ENCODE data around the gene KRTAP4-3. TPM values are rescaled to one million over a fixed set of nuclear protein-coding genes. Genes with fewer than 3 reads are reported as not detected.

Gene KRTAP4-3
- total and polyA plus RNA-seq, 10 of the 15 experiments (the other 5 are each of a cell fraction or from before 2014, with no cell fraction given), result not detected

DNA sequence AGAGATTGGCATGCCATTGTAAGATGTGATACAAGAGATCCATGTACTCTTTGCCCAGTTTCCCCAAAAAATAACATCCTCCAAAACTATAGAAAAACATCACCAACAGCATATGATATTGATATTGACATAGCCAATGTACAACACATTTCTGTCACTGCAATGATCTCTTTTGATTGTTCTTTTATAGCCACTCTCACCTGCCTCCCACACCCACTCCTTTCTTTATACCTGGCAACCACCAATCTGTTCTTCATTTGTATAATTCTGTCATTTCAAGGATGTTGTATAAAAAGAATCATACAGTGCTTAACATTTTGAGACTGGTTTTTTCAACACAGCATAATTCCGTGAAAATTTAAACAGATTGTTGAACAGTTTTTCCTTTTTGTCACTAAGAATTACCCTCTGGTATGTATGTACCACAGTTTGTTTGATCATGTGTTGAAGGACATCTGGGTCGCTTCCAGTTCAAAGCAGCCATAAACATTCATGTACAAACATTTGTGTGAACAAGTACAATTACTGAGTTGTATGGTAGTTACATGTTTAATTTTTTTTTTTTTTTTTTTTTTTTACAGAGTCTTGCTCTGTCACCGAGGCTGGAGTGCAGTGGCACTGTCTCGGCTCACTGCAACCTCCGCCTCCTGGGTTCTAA is 31.5 kb upstream of the KRTAP4-3 start (continued):
- TF ChIP-seq, protein P1, sequence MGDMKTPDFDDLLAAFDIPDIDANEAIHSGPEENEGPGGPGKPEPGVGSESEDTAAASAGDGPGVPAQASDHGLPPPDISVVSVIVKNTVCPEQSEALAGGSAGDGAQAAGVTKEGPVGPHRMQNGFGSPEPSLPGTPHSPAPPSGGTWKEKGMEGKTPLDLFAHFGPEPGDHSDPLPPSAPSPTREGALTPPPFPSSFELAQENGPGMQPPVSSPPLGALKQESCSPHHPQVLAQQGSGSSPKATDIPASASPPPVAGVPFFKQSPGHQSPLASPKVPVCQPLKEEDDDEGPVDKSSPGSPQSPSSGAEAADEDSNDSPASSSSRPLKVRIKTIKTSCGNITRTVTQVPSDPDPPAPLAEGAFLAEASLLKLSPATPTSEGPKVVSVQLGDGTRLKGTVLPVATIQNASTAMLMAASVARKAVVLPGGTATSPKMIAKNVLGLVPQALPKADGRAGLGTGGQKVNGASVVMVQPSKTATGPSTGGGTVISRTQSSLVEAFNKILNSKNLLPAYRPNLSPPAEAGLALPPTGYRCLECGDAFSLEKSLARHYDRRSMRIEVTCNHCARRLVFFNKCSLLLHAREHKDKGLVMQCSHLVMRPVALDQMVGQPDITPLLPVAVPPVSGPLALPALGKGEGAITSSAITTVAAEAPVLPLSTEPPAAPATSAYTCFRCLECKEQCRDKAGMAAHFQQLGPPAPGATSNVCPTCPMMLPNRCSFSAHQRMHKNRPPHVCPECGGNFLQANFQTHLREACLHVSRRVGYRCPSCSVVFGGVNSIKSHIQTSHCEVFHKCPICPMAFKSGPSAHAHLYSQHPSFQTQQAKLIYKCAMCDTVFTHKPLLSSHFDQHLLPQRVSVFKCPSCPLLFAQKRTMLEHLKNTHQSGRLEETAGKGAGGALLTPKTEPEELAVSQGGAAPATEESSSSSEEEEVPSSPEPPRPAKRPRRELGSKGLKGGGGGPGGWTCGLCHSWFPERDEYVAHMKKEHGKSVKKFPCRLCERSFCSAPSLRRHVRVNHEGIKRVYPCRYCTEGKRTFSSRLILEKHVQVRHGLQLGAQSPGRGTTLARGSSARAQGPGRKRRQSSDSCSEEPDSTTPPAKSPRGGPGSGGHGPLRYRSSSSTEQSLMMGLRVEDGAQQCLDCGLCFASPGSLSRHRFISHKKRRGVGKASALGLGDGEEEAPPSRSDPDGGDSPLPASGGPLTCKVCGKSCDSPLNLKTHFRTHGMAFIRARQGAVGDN (IDR thresholded peaks at IDR 0.05), result no peak

DNA sequence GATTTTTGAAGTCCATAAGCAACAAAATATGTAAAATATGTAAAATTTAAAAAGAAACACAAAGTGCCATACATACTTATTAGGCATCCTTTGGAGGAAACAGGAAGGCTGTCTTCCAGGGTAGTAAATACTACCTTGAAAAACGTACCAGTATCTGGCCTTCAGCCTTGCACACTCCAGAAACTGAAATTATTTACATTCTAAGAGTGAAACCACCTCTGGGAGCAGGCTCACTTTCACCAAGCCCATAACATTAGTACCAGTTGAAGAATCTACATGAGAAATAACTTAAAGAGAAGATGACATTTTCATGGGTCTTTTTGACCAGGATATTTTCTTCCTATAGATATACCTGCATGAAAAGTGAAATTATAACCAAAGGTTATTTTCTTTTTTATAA is 28.0 kb upstream of the KRTAP4-3 start:
- WGBS (ENCODE audit: insufficient coverage, insufficient replicate concordance, low lambda C conversion rate, missing lambda C conversion rate), result 5% methylated on average over 1 of the region's 1 CpG
- no peak for TF ChIP-seq ASH2L (IDR thresholded peaks at IDR 0.05; ENCODE audit: borderline replicate concordance, low read depth)
- TF ChIP-seq ETV6 (conservative IDR thresholded peaks at IDR 0.05 in 1 of 2, IDR thresholded peaks at IDR 0.05 in 1 of 2; ENCODE audit: borderline replicate concordance in 1 of 2, low read depth in 1 of 2), result no peak
- no peak for TF ChIP-seq MEF2A (IDR thresholded peaks at IDR 0.05; ENCODE audit: insufficient read depth, low read depth, low read length)
- TF ChIP-seq ZZZ3 (IDR thresholded peaks at IDR 0.05; ENCODE audit: control insufficient read depth, insufficient read length, low read depth), result no peak
- no peak for TF ChIP-seq ZSCAN29 (IDR thresholded peaks at IDR 0.05)
- TF ChIP-seq EP300 (IDR thresholded peaks at IDR 0.05; ENCODE audit: borderline replicate concordance in 1 of 2, control insufficient read depth in 1 of 2, low read depth in 2 of 2, low read length in 2 of 2), result no peak
- no peak for TF ChIP-seq NRF1 (conservative IDR thresholded peaks at IDR 0.05; ENCODE audit: low read depth, low read length)
- TF ChIP-seq MTA2 (IDR thresholded peaks at IDR 0.05; ENCODE audit: low read depth), result no peak
- no peak for TF ChIP-seq SIN3A (IDR thresholded peaks at IDR 0.05; ENCODE audit: low read depth, low read length)
- TF ChIP-seq YY1 (IDR thresholded peaks at IDR 0.05; ENCODE audit: low read depth, low read length), result no peak
- TF ChIP-seq, protein P2, sequence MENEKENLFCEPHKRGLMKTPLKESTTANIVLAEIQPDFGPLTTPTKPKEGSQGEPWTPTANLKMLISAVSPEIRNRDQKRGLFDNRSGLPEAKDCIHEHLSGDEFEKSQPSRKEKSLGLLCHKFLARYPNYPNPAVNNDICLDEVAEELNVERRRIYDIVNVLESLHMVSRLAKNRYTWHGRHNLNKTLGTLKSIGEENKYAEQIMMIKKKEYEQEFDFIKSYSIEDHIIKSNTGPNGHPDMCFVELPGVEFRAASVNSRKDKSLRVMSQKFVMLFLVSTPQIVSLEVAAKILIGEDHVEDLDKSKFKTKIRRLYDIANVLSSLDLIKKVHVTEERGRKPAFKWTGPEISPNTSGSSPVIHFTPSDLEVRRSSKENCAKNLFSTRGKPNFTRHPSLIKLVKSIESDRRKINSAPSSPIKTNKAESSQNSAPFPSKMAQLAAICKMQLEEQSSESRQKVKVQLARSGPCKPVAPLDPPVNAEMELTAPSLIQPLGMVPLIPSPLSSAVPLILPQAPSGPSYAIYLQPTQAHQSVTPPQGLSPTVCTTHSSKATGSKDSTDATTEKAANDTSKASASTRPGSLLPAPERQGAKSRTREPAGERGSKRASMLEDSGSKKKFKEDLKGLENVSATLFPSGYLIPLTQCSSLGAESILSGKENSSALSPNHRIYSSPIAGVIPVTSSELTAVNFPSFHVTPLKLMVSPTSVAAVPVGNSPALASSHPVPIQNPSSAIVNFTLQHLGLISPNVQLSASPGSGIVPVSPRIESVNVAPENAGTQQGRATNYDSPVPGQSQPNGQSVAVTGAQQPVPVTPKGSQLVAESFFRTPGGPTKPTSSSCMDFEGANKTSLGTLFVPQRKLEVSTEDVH (IDR thresholded peaks at IDR 0.05; ENCODE audit: low read depth, partially characterized antibody), result no peak
- TF ChIP-seq, protein P3, sequence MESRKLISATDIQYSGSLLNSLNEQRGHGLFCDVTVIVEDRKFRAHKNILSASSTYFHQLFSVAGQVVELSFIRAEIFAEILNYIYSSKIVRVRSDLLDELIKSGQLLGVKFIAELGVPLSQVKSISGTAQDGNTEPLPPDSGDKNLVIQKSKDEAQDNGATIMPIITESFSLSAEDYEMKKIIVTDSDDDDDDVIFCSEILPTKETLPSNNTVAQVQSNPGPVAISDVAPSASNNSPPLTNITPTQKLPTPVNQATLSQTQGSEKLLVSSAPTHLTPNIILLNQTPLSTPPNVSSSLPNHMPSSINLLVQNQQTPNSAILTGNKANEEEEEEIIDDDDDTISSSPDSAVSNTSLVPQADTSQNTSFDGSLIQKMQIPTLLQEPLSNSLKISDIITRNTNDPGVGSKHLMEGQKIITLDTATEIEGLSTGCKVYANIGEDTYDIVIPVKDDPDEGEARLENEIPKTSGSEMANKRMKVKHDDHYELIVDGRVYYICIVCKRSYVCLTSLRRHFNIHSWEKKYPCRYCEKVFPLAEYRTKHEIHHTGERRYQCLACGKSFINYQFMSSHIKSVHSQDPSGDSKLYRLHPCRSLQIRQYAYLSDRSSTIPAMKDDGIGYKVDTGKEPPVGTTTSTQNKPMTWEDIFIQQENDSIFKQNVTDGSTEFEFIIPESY (IDR thresholded peaks at IDR 0.05), result no peak

More for the DNA sequence above, 28.0 kb upstream of the KRTAP4-3 start:
- H3K9ac ChIP-seq (ENCODE audit: control insufficient read depth, insufficient read depth, low read length), result no peak overlapping the region
- DNase-seq (ENCODE audit: low read depth, low spot score) (no peak), FAIRE-seq (peak; percentile 76), ATAC-seq (peak; percentile 54)
- H3K4me3 ChIP-seq, result no peak overlapping the region
- SMC1A ChIA-PET (ENCODE audit: uncharacterized antibody, unreplicated experiment), result no interaction called here
- no peaks in the 10 kb centered on the region for H3K27me3 ChIP-seq (replicated peaks in 1 of 2; ENCODE audit: control insufficient read depth in 2 of 2, insufficient read depth in 2 of 2, low read length in 1 of 2)
- no peaks in the 10 kb centered on the region for H3K36me3 ChIP-seq (ENCODE audit: control insufficient read depth in 2 of 2, insufficient read depth in 2 of 2, low read length in 1 of 2)
- no TSS peak for BruUV-seq (replicated peaks)
- no peak overlapping the region for H3K4me2 ChIP-seq (ENCODE audit: control insufficient read depth, insufficient read depth)
- CTCF ChIA-PET, result no interaction called here
- in situ Hi-C loops (cut with MboI) (no loop called here), intact Hi-C loops (cut with micrococcal nuclease; ENCODE audit: unreplicated experiment) (no loop called here)
- no peak overlapping the region for H3K27ac ChIP-seq (ENCODE audit: control insufficient read depth, insufficient read depth)
- no peaks in the 10 kb centered on the region for H3K9me3 ChIP-seq (replicated peaks; ENCODE audit: control insufficient read depth, insufficient read depth, low read length)
- no peaks in the 10 kb centered on the region for H3K79me2 ChIP-seq (ENCODE audit: control insufficient read depth, insufficient read depth, low read length)
- RAD21 ChIA-PET (ENCODE audit: unreplicated experiment), result no interaction called here
- H4K20me1 ChIP-seq (ENCODE audit: control insufficient read depth, insufficient read depth), result no peaks in the 10 kb centered on the region
- POLR2A ChIA-PET, result no interaction called here
- H2AFZ ChIP-seq (ENCODE audit: control insufficient read depth, low read depth, low read length), result no peak overlapping the region
- H3K4me1 ChIP-seq (ENCODE audit: control insufficient read depth, insufficient read depth, low read length), result no peaks in the 10 kb centered on the region
